Measurements from ENCODE around the gene CLEC11A.

Gene CLEC11A

DNA sequence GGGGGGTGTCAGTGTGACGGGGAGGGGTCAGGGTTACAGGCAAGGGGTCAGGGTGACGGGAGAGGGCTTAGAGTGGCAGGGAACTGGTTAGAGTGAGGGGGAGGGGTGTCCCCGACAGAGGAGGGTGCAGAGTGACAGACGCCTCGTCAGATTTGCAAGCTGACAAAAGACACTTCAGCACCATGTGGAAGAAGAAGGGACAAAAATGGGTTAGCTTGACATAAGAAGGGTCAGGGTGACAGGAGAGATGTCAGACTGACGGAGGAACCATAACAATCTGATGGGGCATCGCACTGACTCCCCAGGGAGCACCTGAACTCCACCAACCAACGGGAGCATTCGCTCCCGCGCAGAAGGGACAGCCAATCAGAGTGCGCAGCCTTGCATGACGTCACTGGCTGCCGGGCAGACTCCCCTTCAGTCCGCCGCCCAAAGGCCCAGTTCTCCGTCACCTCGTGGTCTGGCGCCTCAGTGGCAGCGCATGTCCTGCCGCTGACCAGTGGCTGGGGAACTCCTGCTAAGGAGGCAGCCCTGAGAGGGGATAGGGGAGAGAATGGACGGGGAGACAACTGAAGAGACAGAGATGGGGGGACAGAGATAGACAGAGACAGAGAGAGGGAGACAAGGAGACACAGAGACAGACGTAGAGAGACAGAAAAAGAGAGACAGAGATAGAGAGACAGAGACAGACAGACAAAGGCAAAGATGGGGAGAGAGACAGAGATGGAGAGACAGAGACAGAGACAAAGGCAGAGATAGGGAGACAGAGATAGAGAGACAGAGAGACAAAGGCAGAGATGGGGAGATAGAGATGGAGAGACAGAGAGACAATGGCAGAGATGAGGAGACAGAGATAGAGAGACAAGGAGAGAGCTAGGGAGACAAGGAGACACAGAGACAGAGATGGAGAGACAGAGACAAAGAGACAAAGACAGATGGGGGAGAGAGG lies 43.7 kb upstream of the CLEC11A start (continued):
- no peak for TF ChIP-seq ZNF626 (tag by site-specific recombination; IDR thresholded peaks at IDR 0.05)
- no peak for TF ChIP-seq OVOL3 (tag by site-specific recombination; IDR thresholded peaks at IDR 0.05)
- TF ChIP-seq ZNF629 (tag by site-specific recombination; IDR thresholded peaks at IDR 0.05): peak; percentile 63; the same call in 1 of the 2 replicates
- peak; percentile 42; the same call in 1 of the 2 replicates for TF ChIP-seq ZNF335 (tag by site-specific recombination; conservative IDR thresholded peaks at IDR 0.05)
- no peak for TF ChIP-seq ZNF596 (tag by site-specific recombination; IDR thresholded peaks at IDR 0.05)
- TF ChIP-seq, protein P1, sequence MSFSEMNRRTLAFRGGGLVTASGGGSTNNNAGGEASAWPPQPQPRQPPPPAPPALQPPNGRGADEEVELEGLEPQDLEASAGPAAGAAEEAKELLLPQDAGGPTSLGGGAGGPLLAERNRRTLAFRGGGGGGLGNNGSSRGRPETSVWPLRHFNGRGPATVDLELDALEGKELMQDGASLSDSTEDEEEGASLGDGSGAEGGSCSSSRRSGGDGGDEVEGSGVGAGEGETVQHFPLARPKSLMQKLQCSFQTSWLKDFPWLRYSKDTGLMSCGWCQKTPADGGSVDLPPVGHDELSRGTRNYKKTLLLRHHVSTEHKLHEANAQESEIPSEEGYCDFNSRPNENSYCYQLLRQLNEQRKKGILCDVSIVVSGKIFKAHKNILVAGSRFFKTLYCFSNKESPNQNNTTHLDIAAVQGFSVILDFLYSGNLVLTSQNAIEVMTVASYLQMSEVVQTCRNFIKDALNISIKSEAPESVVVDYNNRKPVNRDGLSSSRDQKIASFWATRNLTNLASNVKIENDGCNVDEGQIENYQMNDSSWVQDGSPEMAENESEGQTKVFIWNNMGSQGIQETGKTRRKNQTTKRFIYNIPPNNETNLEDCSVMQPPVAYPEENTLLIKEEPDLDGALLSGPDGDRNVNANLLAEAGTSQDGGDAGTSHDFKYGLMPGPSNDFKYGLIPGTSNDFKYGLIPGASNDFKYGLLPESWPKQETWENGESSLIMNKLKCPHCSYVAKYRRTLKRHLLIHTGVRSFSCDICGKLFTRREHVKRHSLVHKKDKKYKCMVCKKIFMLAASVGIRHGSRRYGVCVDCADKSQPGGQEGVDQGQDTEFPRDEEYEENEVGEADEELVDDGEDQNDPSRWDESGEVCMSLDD (tag by site-specific recombination; IDR thresholded peaks at IDR 0.05): peak; percentile 36
- TF ChIP-seq ZNF837 (tag by site-specific recombination; IDR thresholded peaks at IDR 0.05): no peak
- TF ChIP-seq ZFP3 (tag by site-specific recombination; IDR thresholded peaks at IDR 0.05; ENCODE audit: low read depth): no peak
- no peak for TF ChIP-seq ZNF121 (tag by site-specific recombination; IDR thresholded peaks at IDR 0.05)
- TF ChIP-seq ZNF248 (tag by site-specific recombination; IDR thresholded peaks at IDR 0.05): peak; percentile 51; the same call in 1 of the 2 replicates
- no peak for TF ChIP-seq ZNF830 (tag by site-specific recombination; IDR thresholded peaks at IDR 0.05; ENCODE audit: low read depth)
- TF ChIP-seq ZFHX2 (tag by site-specific recombination; conservative IDR thresholded peaks at IDR 0.05): no peak
- TF ChIP-seq ZNF660 (tag by site-specific recombination; IDR thresholded peaks at IDR 0.05): no peak
- TF ChIP-seq ZNF792 (tag by site-specific recombination; IDR thresholded peaks at IDR 0.05): no peak
- TF ChIP-seq, protein P2, sequence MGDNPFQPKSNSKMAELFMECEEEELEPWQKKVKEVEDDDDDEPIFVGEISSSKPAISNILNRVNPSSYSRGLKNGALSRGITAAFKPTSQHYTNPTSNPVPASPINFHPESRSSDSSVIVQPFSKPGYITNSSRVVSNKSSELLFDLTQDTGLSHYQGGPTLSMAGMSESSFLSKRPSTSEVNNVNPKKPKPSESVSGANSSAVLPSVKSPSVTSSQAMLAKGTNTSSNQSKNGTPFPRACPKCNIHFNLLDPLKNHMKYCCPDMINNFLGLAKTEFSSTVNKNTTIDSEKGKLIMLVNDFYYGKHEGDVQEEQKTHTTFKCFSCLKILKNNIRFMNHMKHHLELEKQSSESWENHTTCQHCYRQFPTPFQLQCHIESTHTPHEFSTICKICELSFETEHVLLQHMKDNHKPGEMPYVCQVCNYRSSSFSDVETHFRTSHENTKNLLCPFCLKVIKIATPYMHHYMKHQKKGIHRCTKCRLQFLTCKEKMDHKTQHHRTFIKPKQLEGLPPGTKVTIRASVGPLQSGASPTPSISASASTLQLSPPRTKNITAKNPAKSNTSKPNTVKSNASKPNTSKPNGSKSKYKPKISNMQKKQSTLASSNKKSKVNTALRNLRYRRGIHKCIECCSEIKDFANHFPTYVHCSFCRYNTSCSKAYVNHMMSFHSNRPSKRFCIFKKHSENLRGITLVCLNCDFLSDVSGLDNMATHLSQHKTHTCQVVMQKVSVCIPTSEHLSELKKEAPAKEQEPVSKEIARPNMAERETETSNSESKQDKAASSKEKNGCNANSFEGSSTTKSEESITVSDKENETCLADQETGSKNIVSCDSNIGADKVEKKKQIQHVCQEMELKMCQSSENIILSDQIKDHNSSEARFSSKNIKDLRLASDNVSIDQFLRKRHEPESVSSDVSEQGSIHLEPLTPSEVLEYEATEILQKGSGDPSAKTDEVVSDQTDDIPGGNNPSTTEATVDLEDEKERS (tag by site-specific recombination; IDR thresholded peaks at IDR 0.05): no peak
- no peak for TF ChIP-seq ZNF24 (tag by site-specific recombination; IDR thresholded peaks at IDR 0.05)
- TF ChIP-seq MZF1 (tag by site-specific recombination; IDR thresholded peaks at IDR 0.05; ENCODE audit: borderline replicate concordance): no peak
- no peak for TF ChIP-seq ZNF140 (tag by site-specific recombination; IDR thresholded peaks at IDR 0.05)
- no peak for TF ChIP-seq ZFP37 (tag by site-specific recombination; IDR thresholded peaks at IDR 0.05)
- no peak for TF ChIP-seq ZSCAN30 (tag by site-specific recombination; IDR thresholded peaks at IDR 0.05)
- TF ChIP-seq ZNF791 (tag by site-specific recombination; IDR thresholded peaks at IDR 0.05): no peak
- no peak for TF ChIP-seq GFI1B (tag by site-specific recombination; IDR thresholded peaks at IDR 0.05)
- TF ChIP-seq SCRT2 (tag by site-specific recombination; IDR thresholded peaks at IDR 0.05): no peak
- no peak for TF ChIP-seq ZSCAN16 (tag by site-specific recombination; IDR thresholded peaks at IDR 0.05)
- TF ChIP-seq, protein P3, sequence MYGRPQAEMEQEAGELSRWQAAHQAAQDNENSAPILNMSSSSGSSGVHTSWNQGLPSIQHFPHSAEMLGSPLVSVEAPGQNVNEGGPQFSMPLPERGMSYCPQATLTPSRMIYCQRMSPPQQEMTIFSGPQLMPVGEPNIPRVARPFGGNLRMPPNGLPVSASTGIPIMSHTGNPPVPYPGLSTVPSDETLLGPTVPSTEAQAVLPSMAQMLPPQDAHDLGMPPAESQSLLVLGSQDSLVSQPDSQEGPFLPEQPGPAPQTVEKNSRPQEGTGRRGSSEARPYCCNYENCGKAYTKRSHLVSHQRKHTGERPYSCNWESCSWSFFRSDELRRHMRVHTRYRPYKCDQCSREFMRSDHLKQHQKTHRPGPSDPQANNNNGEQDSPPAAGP (tag by site-specific recombination; IDR thresholded peaks at IDR 0.05): no peak
- no peak for TF ChIP-seq ZIC2 (tag by site-specific recombination; IDR thresholded peaks at IDR 0.05)
- TF ChIP-seq ZNF37A (tag by site-specific recombination; IDR thresholded peaks at IDR 0.05): no peak
- no peak for TF ChIP-seq ZNF560 (tag by site-specific recombination; IDR thresholded peaks at IDR 0.05; ENCODE audit: borderline replicate concordance)
- TF ChIP-seq ZNF404 (tag by site-specific recombination; IDR thresholded peaks at IDR 0.05): no peak
- TF ChIP-seq, protein P4, sequence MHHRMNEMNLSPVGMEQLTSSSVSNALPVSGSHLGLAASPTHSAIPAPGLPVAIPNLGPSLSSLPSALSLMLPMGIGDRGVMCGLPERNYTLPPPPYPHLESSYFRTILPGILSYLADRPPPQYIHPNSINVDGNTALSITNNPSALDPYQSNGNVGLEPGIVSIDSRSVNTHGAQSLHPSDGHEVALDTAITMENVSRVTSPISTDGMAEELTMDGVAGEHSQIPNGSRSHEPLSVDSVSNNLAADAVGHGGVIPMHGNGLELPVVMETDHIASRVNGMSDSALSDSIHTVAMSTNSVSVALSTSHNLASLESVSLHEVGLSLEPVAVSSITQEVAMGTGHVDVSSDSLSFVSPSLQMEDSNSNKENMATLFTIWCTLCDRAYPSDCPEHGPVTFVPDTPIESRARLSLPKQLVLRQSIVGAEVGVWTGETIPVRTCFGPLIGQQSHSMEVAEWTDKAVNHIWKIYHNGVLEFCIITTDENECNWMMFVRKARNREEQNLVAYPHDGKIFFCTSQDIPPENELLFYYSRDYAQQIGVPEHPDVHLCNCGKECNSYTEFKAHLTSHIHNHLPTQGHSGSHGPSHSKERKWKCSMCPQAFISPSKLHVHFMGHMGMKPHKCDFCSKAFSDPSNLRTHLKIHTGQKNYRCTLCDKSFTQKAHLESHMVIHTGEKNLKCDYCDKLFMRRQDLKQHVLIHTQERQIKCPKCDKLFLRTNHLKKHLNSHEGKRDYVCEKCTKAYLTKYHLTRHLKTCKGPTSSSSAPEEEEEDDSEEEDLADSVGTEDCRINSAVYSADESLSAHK (tag by site-specific recombination; IDR thresholded peaks at IDR 0.05): no peak; the same call in 1 of the 2 replicates
